Activated CD4-positive, alpha-beta T cell treated with anti-CD3 and anti-CD28 coated beads, Interleukin-2, amount 50 U/mL, for 1 hour (primary cell): Measurements from ENCODE around the gene EXOG.
"Not testable (repeated sequence)": the region's sequence is repeated elsewhere in the genome, so short reads cannot be mapped to it uniquely, and the experiment has no call there.

ENCODE experiments used
- DNase-seq: peaks from one replicate; pipeline ENCODE4 v3.0.0-alpha.2; 2020

The EXOG gene

GRCh38 chr3:38565339-38566214 is 69.4 kb downstream of the EXOG start:
- no peak for DNase-seq

GRCh38 chr3:38566215-38566528 is 70.0 kb downstream of the EXOG start:
- no peak for DNase-seq

DNA sequence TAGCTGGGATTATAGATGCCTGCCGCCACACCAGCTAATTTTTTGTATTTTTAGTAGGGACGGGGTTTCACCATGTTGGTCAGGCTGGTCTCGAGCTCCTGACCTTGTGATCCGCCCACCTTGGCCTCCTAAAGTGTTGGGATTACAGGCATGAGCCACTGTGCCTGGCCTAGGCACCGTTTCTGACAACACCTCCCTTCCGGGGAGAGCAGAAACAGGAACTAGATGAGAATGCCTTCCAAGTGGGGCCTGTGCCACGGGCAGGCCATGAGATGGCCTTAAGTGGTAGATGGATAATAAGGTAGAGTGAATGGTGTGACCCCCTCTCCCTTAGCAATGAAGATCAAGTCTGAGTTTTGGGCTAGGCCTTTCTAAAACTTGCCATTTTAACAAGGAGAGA is 70.7 kb downstream of the EXOG start:
- not testable (repeated sequence) for DNase-seq

DNA sequence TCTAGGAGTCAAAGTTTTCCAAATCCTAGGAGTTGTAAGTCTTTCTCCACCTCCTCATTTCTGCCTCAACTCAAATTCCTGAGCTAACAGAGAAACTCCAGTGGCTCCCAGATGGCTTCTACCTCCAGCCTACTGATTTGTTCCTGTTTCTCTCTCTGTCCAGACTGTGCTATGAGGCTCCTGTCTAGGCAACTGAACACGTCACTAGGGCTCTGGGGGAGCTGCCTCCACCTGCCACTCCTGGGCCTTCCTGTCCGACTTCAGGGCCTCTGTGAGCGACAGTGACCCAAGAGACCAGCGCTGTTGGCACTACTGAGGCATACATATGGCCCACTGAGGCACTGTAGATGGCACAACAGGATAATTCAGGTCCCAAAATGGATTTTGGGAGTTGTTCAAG is 71.4 kb downstream of the EXOG start:
- DNase-seq, result no peak

DNA sequence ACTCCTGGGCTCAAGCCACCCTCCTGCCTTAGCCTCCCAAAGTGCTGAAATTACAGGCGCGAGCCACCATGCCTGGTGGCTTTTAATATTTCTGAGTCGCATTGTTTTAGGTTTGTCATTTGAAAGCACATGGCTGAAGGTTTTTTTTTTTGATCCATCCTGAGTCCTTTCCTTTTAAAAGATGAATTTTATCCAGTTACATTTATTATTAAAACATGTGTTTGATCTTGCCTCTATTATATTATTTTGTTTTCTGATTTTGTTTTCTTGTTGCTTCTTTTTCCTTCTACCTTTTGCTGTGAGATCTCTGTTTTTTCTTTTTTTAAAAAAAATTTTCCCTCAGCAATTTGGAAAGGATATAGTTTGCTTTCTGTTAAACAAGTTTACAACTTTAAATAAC is 77.0 kb downstream of the EXOG start:
- DNase-seq, result no peak

DNA sequence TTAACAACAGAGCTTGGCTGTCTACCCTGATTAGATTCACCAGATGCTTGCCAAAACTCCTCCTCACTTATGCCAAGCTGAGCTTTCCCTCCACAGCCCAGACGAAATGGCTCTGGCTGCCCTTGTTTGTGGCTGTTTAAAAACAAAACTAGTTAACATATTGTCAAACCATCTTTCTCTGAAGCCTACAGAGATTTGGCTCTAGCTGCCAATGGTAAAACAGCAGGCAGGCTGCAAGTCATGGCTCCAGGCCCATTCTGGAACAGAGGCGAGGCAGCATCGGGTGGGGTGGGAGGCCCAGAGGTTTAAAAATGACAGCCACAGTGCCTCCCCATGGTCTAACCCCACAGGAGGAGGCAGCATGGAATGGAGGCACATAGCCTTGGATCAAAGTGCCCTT is 77.4 kb downstream of the EXOG start:
- no peak for DNase-seq

GRCh38 chr3:38574411-38575278 is 78.5 kb downstream of the EXOG start:
- no peak for DNase-seq

DNA sequence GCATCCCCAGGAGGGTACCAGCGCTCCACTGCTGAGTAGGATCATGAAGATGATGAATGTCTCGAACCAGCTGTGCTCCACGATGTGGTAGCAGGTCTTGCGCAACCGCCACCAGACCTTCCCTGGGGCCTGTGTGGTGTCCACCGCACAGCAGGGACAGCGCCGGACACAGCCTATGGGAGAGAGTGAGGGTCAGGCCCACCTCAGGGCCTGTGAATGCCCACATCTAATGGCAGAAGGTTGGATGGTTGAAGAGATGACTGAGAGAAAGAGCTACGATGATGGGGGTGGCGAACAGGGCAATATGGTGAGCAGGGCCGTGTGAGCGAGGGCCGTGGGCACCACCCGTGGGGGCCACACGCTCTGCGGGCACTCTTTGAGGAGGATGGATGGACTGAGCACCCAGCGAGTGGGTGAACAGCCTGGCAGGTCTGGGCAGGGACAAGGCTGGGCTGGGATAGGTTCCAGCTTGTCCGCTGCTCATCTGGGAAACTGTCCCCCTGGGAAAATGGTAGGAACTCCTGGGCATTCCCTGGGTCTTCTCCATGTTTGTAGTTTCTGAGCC is 79.2 kb downstream of the EXOG start:
- DNase-seq, result no peak
